GM19467 (cell line): ENCODE measurements around the gene SF1.

Experiments used
- ATAC-seq: cut with Tn5 transposase; IDR thresholded peaks from one replicate; pipeline ENCODE4 v1.9.1; 2021; ENCODE audit warnings: mild to moderate bottlenecking, moderate library complexity; ENCODE audit not compliant: unreplicated experiment

The SF1 gene

GRCh38 chr11:64714666-64715065 is 63.7 kb downstream of the SF1 start:
- ATAC-seq: no peak
